Gastroesophageal sphincter (tissue), 3 donors: ENCODE data around the gene SLC25A34.

ENCODE experiments used
- POLR2AphosphoS5 ChIP-seq: sonication (generic); formaldehyde crosslinking; IDR thresholded peaks from one replicate; pipeline ENCODE4 v1.6.1; 2017; ENCODE audit warnings: antibody characterized with exemption
- TF ChIP-seq, protein P1 (sequence below), 4 experiments: fragments of 200-600 bp in 2 of 4; fragments of 450-650 bp in 2 of 4; sonication (generic) in 1 of 4; IDR thresholded peaks; one replicate each; pipeline ENCODE4 v1.5.1; 2017 to 2019; ENCODE audit warnings: antibody characterized with exemption in 4 of 4, mild to moderate bottlenecking in 2 of 4, moderate library complexity in 2 of 4

GRCh38 chr1:15740924-15741850 is 5.1 kb downstream of the SLC25A34 start:
- TF ChIP-seq, protein P1, sequence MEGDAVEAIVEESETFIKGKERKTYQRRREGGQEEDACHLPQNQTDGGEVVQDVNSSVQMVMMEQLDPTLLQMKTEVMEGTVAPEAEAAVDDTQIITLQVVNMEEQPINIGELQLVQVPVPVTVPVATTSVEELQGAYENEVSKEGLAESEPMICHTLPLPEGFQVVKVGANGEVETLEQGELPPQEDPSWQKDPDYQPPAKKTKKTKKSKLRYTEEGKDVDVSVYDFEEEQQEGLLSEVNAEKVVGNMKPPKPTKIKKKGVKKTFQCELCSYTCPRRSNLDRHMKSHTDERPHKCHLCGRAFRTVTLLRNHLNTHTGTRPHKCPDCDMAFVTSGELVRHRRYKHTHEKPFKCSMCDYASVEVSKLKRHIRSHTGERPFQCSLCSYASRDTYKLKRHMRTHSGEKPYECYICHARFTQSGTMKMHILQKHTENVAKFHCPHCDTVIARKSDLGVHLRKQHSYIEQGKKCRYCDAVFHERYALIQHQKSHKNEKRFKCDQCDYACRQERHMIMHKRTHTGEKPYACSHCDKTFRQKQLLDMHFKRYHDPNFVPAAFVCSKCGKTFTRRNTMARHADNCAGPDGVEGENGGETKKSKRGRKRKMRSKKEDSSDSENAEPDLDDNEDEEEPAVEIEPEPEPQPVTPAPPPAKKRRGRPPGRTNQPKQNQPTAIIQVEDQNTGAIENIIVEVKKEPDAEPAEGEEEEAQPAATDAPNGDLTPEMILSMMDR (IDR thresholded peaks at IDR 0.05): peak in 3 of 4 experiments; percentile 79 to 88 (median 85)
- no peak for TF ChIP-seq POLR2AphosphoS5
